Activated T-helper 1 cell treated with anti-CD3 and anti-CD28 coated beads, Interleukin-12 subunit alpha, Interleukin-12 subunit beta, Interleukin-2, Interleukin-4 antibody, amounts not matched to agents 30 ng/mL and 10 ng/mL and 1 ng/mL, durations not matched to agents 14 hours and 24 hours and 36 hours (primary cell): ENCODE data around the gene ZSCAN32. TPM values are rescaled to one million over a fixed set of nuclear protein-coding genes. Genes with fewer than 3 reads are reported as not detected.

Source experiments
- DNase-seq: peaks from one replicate; pipeline ENCODE4 v3.0.0; 2021; ENCODE audit warnings: low spot score
- H3K27ac Mint-ChIP-seq: one replicate; pipeline ENCODE4 v1.8.0; 2021; ENCODE audit warnings: mild to moderate bottlenecking, mixed read lengths
- H3K27me3 Mint-ChIP-seq: one replicate; pipeline ENCODE4 v1.8.0; 2022; ENCODE audit warnings: mild to moderate bottlenecking, moderate library complexity, mixed read lengths; ENCODE audit not compliant: insufficient read depth
- H3K36me3 Mint-ChIP-seq: one replicate; pipeline ENCODE4 v1.8.0; 2021; ENCODE audit warnings: low read depth, mixed read lengths
- H3K4me1 Mint-ChIP-seq: one replicate; pipeline ENCODE4 v1.8.0; 2021; ENCODE audit warnings: low read depth, mixed read lengths
- H3K4me3 Mint-ChIP-seq: one replicate; pipeline ENCODE4 v1.8.0; 2021; ENCODE audit warnings: mild to moderate bottlenecking, moderate library complexity, mixed read lengths
- H3K9me3 Mint-ChIP-seq: one replicate; pipeline ENCODE4 v1.8.0; 2021; ENCODE audit warnings: mixed read lengths
- intact Hi-C: fragments of 100-400 bp; cut with micrococcal nuclease; formaldehyde crosslinking; loops from one replicate; pipeline ENCODE4 v1.15.1; 2024
- total RNA-seq: library from RNA; stranded (reverse); gene quantifications from 2 replicates; pipeline ENCODE4 v1.2.3, GENCODE V29; 2022

ZSCAN32 gene
- total RNA-seq, 1 donor from 2014 or later = 19.4 TPM

- Mint-ChIP-seq H3K4me3 (no peak overlapping the region), H3K27me3 (no peaks in the 10 kb centered on the region), H3K27ac (no peak overlapping the region), H3K4me1 (no peaks in the 10 kb centered on the region), H3K36me3 (peaks cover 82% of the 10 kb centered on the region), H3K9me3 (peaks cover 59% of the 10 kb centered on the region)
- DNase-seq = no peak
- intact Hi-C loops = no loop called here
These were observed 11.0 kb downstream of the ZSCAN32 start for GRCh38 chr16:3389663-3390338.

GRCh38 chr16:3388325-3388724 is 12.5 kb downstream of the ZSCAN32 start:
- intact Hi-C loops = no loop called here
- no peaks in the 10 kb centered on the region for H3K4me1 Mint-ChIP-seq
- H3K27me3 Mint-ChIP-seq = no peaks in the 10 kb centered on the region
- peaks cover 82% of the 10 kb centered on the region for H3K36me3 Mint-ChIP-seq
- peaks cover 62% of the 10 kb centered on the region for H3K9me3 Mint-ChIP-seq
- no peak overlapping the region for H3K27ac Mint-ChIP-seq
- no peak overlapping the region for H3K4me3 Mint-ChIP-seq
- DNase-seq = no peak

- H3K27me3 Mint-ChIP-seq = no peaks in the 10 kb centered on the region
- H3K9me3 Mint-ChIP-seq = peaks cover 81% of the 10 kb centered on the region
- DNase-seq = no peak
- H3K4me1 Mint-ChIP-seq = no peaks in the 10 kb centered on the region
- intact Hi-C loops = no loop called here
- H3K27ac Mint-ChIP-seq = no peak overlapping the region
- H3K36me3 Mint-ChIP-seq = peaks cover 61% of the 10 kb centered on the region
- H3K4me3 Mint-ChIP-seq = no peak overlapping the region
These were observed 17.8 kb downstream of the ZSCAN32 start for GRCh38 chr16:3383045-3383448.

GRCh38 chr16:3377917-3378316 is 22.9 kb downstream of the ZSCAN32 start:
- Mint-ChIP-seq H3K4me1 (no peaks in the 10 kb centered on the region), H3K4me3 (no peak overlapping the region), H3K27me3 (no peaks in the 10 kb centered on the region), H3K36me3 (peaks cover 20% of the 10 kb centered on the region), H3K27ac (no peak overlapping the region), H3K9me3 (peaks cover 80% of the 10 kb centered on the region)
- DNase-seq = no peak
- intact Hi-C loops = no loop called here

- H3K27me3 Mint-ChIP-seq = no peaks in the 10 kb centered on the region
- peaks cover 4% of the 10 kb centered on the region for H3K36me3 Mint-ChIP-seq
- H3K27ac Mint-ChIP-seq = no peak overlapping the region
- H3K4me3 Mint-ChIP-seq = no peak overlapping the region
- H3K9me3 Mint-ChIP-seq = peaks cover 62% of the 10 kb centered on the region
- intact Hi-C loops = no loop called here
- no peak for DNase-seq
- no peaks in the 10 kb centered on the region for H3K4me1 Mint-ChIP-seq
These were observed 25.1 kb downstream of the ZSCAN32 start for GRCh38 chr16:3375680-3376079.

GRCh38 chr16:3369073-3369472 is 31.7 kb downstream of the ZSCAN32 start:
- Mint-ChIP-seq H3K4me1 (no peaks in the 10 kb centered on the region), H3K27ac (no peak overlapping the region), H3K36me3 (no peaks in the 10 kb centered on the region), H3K27me3 (peaks cover 2% of the 10 kb centered on the region), H3K9me3 (peaks cover 35% of the 10 kb centered on the region), H3K4me3 (no peak overlapping the region)
- intact Hi-C loops = no loop called here
- DNase-seq = no peak

- DNase-seq = peak; percentile 63
- intact Hi-C loops = loop anchor here (1.0 to 2.0 kb wide), 2 partner anchors 36 to 101 kb away; partner anchors contain the start of genes ZNF174 and ZSCAN32
- peaks cover 2% of the 10 kb centered on the region for H3K27me3 Mint-ChIP-seq
- peak overlapping the region; percentile 68 for H3K4me3 Mint-ChIP-seq
- H3K27ac Mint-ChIP-seq = peak overlapping the region; percentile 53
- H3K9me3 Mint-ChIP-seq = peaks cover 51% of the 10 kb centered on the region
- H3K36me3 Mint-ChIP-seq = peaks cover 2% of the 10 kb centered on the region
- no peaks in the 10 kb centered on the region for H3K4me1 Mint-ChIP-seq
These were observed 35.9 kb downstream of the ZSCAN32 start for GRCh38 chr16:3364774-3365427.

GRCh38 chr16:3363793-3364192 is 37.0 kb downstream of the ZSCAN32 start:
- peaks cover 59% of the 10 kb centered on the region for H3K9me3 Mint-ChIP-seq
- H3K4me1 Mint-ChIP-seq = no peaks in the 10 kb centered on the region
- H3K4me3 Mint-ChIP-seq = no peak overlapping the region
- intact Hi-C loops = loop anchor here (1.0 to 2.0 kb wide), 2 partner anchors 37 to 99 kb away; partner anchors contain the start of genes ZNF174 and ZSCAN32
- no peak for DNase-seq
- H3K36me3 Mint-ChIP-seq = peaks cover 2% of the 10 kb centered on the region
- no peak overlapping the region for H3K27ac Mint-ChIP-seq
- peaks cover 2% of the 10 kb centered on the region for H3K27me3 Mint-ChIP-seq

GRCh38 chr16:3362931-3363330 is 37.9 kb downstream of the ZSCAN32 start:
- Mint-ChIP-seq H3K9me3 (peaks cover 62% of the 10 kb centered on the region), H3K4me1 (no peaks in the 10 kb centered on the region), H3K27ac (no peak overlapping the region), H3K4me3 (no peak overlapping the region), H3K27me3 (peaks cover 2% of the 10 kb centered on the region), H3K36me3 (peaks cover 2% of the 10 kb centered on the region)
- intact Hi-C loops = no loop called here
- DNase-seq = no peak

- peaks cover 2% of the 10 kb centered on the region for H3K27me3 Mint-ChIP-seq
- no peak overlapping the region for H3K27ac Mint-ChIP-seq
- H3K4me1 Mint-ChIP-seq = no peaks in the 10 kb centered on the region
- no peak overlapping the region for H3K4me3 Mint-ChIP-seq
- DNase-seq = no peak
- H3K36me3 Mint-ChIP-seq = peaks cover 2% of the 10 kb centered on the region
- intact Hi-C loops = no loop called here
- H3K9me3 Mint-ChIP-seq = peaks cover 51% of the 10 kb centered on the region
These were observed 41.9 kb downstream of the ZSCAN32 start for GRCh38 chr16:3358871-3359270.

GRCh38 chr16:3356118-3356517 is 44.7 kb downstream of the ZSCAN32 start:
- Mint-ChIP-seq H3K27ac (no peak overlapping the region), H3K4me3 (no peak overlapping the region), H3K4me1 (no peaks in the 10 kb centered on the region), H3K36me3 (peaks cover 2% of the 10 kb centered on the region), H3K27me3 (peaks cover 5% of the 10 kb centered on the region), H3K9me3 (peaks cover 40% of the 10 kb centered on the region)
- no peak for DNase-seq
- intact Hi-C loops = no loop called here

- Mint-ChIP-seq H3K4me3 (no peak within 1 kb of the TSS), H3K9me3 (peaks cover 37% of the 10 kb centered on the region), H3K36me3 (peaks cover 2% of the 10 kb centered on the region), H3K4me1 (no peaks in the 10 kb centered on the region), H3K27ac (no peak within 1 kb of the TSS), H3K27me3 (peaks cover 5% of the 10 kb centered on the region)
- DNase-seq = no peak
- intact Hi-C loops = no loop called here
These were observed 45.2 kb downstream of the ZSCAN32 start, which contains the start of gene OR2C1 for GRCh38 chr16:3355589-3355988. Gene OR2C1 (plus strand): TSS chr16:3355889. CDS start chr16:3355941, 52 bp downstream.

- H3K4me1 Mint-ChIP-seq = no peaks in the 10 kb centered on the region
- intact Hi-C loops = no loop called here
- no peak overlapping the region for H3K4me3 Mint-ChIP-seq
- peaks cover 23% of the 10 kb centered on the region for H3K9me3 Mint-ChIP-seq
- no peak for DNase-seq
- peaks cover 3% of the 10 kb centered on the region for H3K27me3 Mint-ChIP-seq
- no peaks in the 10 kb centered on the region for H3K36me3 Mint-ChIP-seq
- no peak overlapping the region for H3K27ac Mint-ChIP-seq
These were observed 51.6 kb downstream of the ZSCAN32 start for GRCh38 chr16:3349175-3349574.
